ENCODE measurements around the gene LEFTY1.
A peak's percentile ranks its signal among the peaks of the same experiment; 100 is the strongest.

Gene LEFTY1

GRCh38 chr1:225882694-225883615 is 6.0 kb downstream of the LEFTY1 start:
- no peaks in the 10 kb centered on the region for H3K36me3 ChIP-seq (replicated peaks; ENCODE audit: low read depth, low read length)
- H2AFZ ChIP-seq (ENCODE audit: low read depth, low read length), result peak overlapping the region; percentile 65; the same call in 1 of the 2 replicates
- peak overlapping the region; percentile 81 for H3K4me2 ChIP-seq (ENCODE audit: low read length)
- TF ChIP-seq CTCF (IDR thresholded peaks at IDR 0.05; ENCODE audit: low read depth, low read length) (no peak), EZH2phosphoT487 (IDR thresholded peaks at IDR 0.05; ENCODE audit: low read depth) (no peak)
- H4K20me1 ChIP-seq (ENCODE audit: insufficient read depth, low read length), result no peaks in the 10 kb centered on the region
- no peaks in the 10 kb centered on the region for H3K27me3 ChIP-seq (ENCODE audit: low read depth, low read length)
- H3K9ac ChIP-seq (ENCODE audit: low read length), result peak overlapping the region; percentile 84
- H3K4me3 ChIP-seq (ENCODE audit: low read length), result peak overlapping the region; percentile 85
- peaks cover 13% of the 10 kb centered on the region for H3K4me1 ChIP-seq (ENCODE audit: low read length)
- no peaks in the 10 kb centered on the region for H3K9me3 ChIP-seq (ENCODE audit: insufficient read depth, low read length)
- peaks cover 13% of the 10 kb centered on the region; the same call in 1 of the 2 replicates for H3K79me2 ChIP-seq (ENCODE audit: low read length)
- H3K27ac ChIP-seq (ENCODE audit: low read length), result peak overlapping the region; percentile 14; the same call in 1 of the 2 replicates

- peak within 1 kb of the TSS; percentile 14; the same call in 1 of the 2 replicates for H3K27ac ChIP-seq (ENCODE audit: low read length)
These were observed 6.8 kb downstream of the LEFTY1 start, which contains the start of gene TMEM63A for GRCh38 chr1:225881959-225882693. TSS of gene TMEM63A (minus strand) at chr1:225882380. CDS start at chr1:225877580, 4,800 bp downstream.

GRCh38 chr1:225881081-225881958 is 7.6 kb downstream of the LEFTY1 start:
- Histone ChIP-seq H3K79me2 (ENCODE audit: low read length) (peaks cover 13% of the 10 kb centered on the region; the same call in 1 of the 2 replicates), H3K27me3 (ENCODE audit: low read depth, low read length) (no peaks in the 10 kb centered on the region), H3K9me3 (ENCODE audit: insufficient read depth, low read length) (no peaks in the 10 kb centered on the region), H3K4me2 (ENCODE audit: low read length) (peak overlapping the region; percentile 81), H4K20me1 (ENCODE audit: insufficient read depth, low read length) (no peaks in the 10 kb centered on the region), H3K4me1 (ENCODE audit: low read length) (peaks cover 13% of the 10 kb centered on the region), H3K4me3 (ENCODE audit: low read length) (peak overlapping the region; percentile 85), H3K36me3 (replicated peaks; ENCODE audit: low read depth, low read length) (peaks cover 7% of the 10 kb centered on the region), H2AFZ (ENCODE audit: low read depth, low read length) (peak overlapping the region; percentile 25; the same call in 1 of the 2 replicates), H3K9ac (ENCODE audit: low read length) (peak overlapping the region; percentile 84), H3K27ac (ENCODE audit: low read length) (no peak overlapping the region)
- TF ChIP-seq CTCF (IDR thresholded peaks at IDR 0.05; ENCODE audit: low read depth, low read length) (no peak), EZH2phosphoT487 (IDR thresholded peaks at IDR 0.05; ENCODE audit: low read depth) (no peak)

More at GRCh38 chr1:225881959-225882693, 6.8 kb downstream of the LEFTY1 start, which contains the start of gene TMEM63A:
- peak within 1 kb of the TSS; percentile 85 for H3K4me3 ChIP-seq (ENCODE audit: low read length)
- H3K9me3 ChIP-seq (ENCODE audit: insufficient read depth, low read length), result no peaks in the 10 kb centered on the region
- H3K4me2 ChIP-seq (ENCODE audit: low read length), result peak within 1 kb of the TSS; percentile 81
- peaks cover 4% of the 10 kb centered on the region for H3K36me3 ChIP-seq (replicated peaks; ENCODE audit: low read depth, low read length)
- H3K27me3 ChIP-seq (ENCODE audit: low read depth, low read length), result no peaks in the 10 kb centered on the region
- H3K4me1 ChIP-seq (ENCODE audit: low read length), result peaks cover 13% of the 10 kb centered on the region
- no peaks in the 10 kb centered on the region for H4K20me1 ChIP-seq (ENCODE audit: insufficient read depth, low read length)
- H3K9ac ChIP-seq (ENCODE audit: low read length), result peak within 1 kb of the TSS; percentile 84
- TF ChIP-seq EZH2phosphoT487 (IDR thresholded peaks at IDR 0.05; ENCODE audit: low read depth), result no peak
- TF ChIP-seq CTCF (IDR thresholded peaks at IDR 0.05; ENCODE audit: low read depth, low read length), result peak; percentile 38
- H3K79me2 ChIP-seq (ENCODE audit: low read length), result peaks cover 13% of the 10 kb centered on the region; the same call in 1 of the 2 replicates
- peak within 1 kb of the TSS; percentile 65; the same call in 1 of the 2 replicates for H2AFZ ChIP-seq (ENCODE audit: low read depth, low read length)
